Liver (tissue), 9 donors: ENCODE results near the gene SOHLH1. TPM values are rescaled to one million over a fixed set of nuclear protein-coding genes. Genes with fewer than 3 reads are reported as not detected.

Experiments
- DNase-seq: peaks from one replicate; pipeline ENCODE4 v3.0.0-alpha.2; 2017; ENCODE audit warnings: low spot score
- H3K27ac ChIP-seq, 2 donors: one replicate each; pipeline ENCODE4 v1.7.0; 2013; ENCODE audit warnings: inconsistent platforms in 2 of 2, low read length in 2 of 2, control low read depth in 1 of 2, low read depth in 1 of 2, mild to moderate bottlenecking in 1 of 2
- H3K27me3 ChIP-seq, 4 donors: one replicate each; pipeline versions ENCODE4 v1.6.1 to v1.7.0; 2013; ENCODE audit warnings: low read length in 3 of 4, inconsistent platforms in 1 of 4, mild to moderate bottlenecking in 1 of 4, moderate library complexity in 1 of 4; ENCODE audit not compliant: control insufficient read depth in 4 of 4, insufficient read depth in 4 of 4
- H3K36me3 ChIP-seq, 4 donors: one replicate each; pipeline versions ENCODE4 v1.6.1 to v1.7.0; 2013; ENCODE audit warnings: low read length in 3 of 4, mild to moderate bottlenecking in 3 of 4, low read depth in 1 of 4, moderate library complexity in 1 of 4; ENCODE audit not compliant: control insufficient read depth in 4 of 4, insufficient read depth in 3 of 4
- H3K4me1 ChIP-seq, 4 donors: one replicate each; pipeline versions ENCODE4 v1.6.1 to v1.7.0; 2013; ENCODE audit warnings: low read length in 3 of 4, mild to moderate bottlenecking in 3 of 4, moderate library complexity in 1 of 4; ENCODE audit not compliant: control insufficient read depth in 4 of 4, insufficient read depth in 4 of 4
- H3K4me3 ChIP-seq, 3 donors: one replicate each; pipeline versions ENCODE4 v1.6.1 to v1.7.0; 2013; ENCODE audit warnings: low read length in 3 of 3, control low read depth in 1 of 3, low read depth in 1 of 3, mild to moderate bottlenecking in 1 of 3
- H3K9ac ChIP-seq, 2 donors: one replicate each; pipeline ENCODE4 v1.7.0; 2013; ENCODE audit warnings: low read length in 2 of 2, mild to moderate bottlenecking in 2 of 2, moderate library complexity in 2 of 2, control low read depth in 1 of 2, low read depth in 1 of 2
- H3K9me3 ChIP-seq, 4 donors: one replicate each; pipeline versions ENCODE4 v1.6.1 to v1.7.0; 2013; ENCODE audit warnings: low read length in 3 of 4; ENCODE audit not compliant: control insufficient read depth in 4 of 4
- ATF3 ChIP-seq: IDR thresholded peaks from 2 replicates; pipeline ENCODE4 v1.6.1; 2016; ENCODE audit warnings: antibody characterized with exemption
- EGR1 ChIP-seq, 2 donors: IDR thresholded peaks; 2 replicates each; pipeline ENCODE4 v1.6.1; 2016 to 2018; ENCODE audit warnings: antibody characterized with exemption in 2 of 2, low read depth in 2 of 2
- FOXA1 ChIP-seq: IDR thresholded peaks from 2 replicates; pipeline ENCODE4 v1.6.1; 2016; ENCODE audit warnings: antibody characterized with exemption
- FOXA2 ChIP-seq: IDR thresholded peaks from 2 replicates; pipeline ENCODE4 v1.6.1; 2016; ENCODE audit warnings: antibody characterized with exemption
- GABPA ChIP-seq, 2 donors: IDR thresholded peaks in 1 of 2; conservative IDR thresholded peaks in 1 of 2; 2 replicates each; pipeline ENCODE4 v1.6.1; 2016; ENCODE audit warnings: antibody characterized with exemption in 2 of 2, mild to moderate bottlenecking in 1 of 2, moderate library complexity in 1 of 2
- HNF4A ChIP-seq, 2 donors: conservative IDR thresholded peaks; 2 replicates each; pipeline ENCODE4 v1.6.1; 2016; ENCODE audit warnings: antibody characterized with exemption in 2 of 2, mild to moderate bottlenecking in 2 of 2
- HNF4G ChIP-seq: IDR thresholded peaks from 2 replicates; pipeline ENCODE4 v1.6.1; 2016; ENCODE audit warnings: antibody characterized with exemption
- JUND ChIP-seq, 2 donors: IDR thresholded peaks; 2 replicates each; pipeline ENCODE4 v1.6.1; 2016; ENCODE audit warnings: antibody characterized with exemption in 2 of 2
- NR2F2 ChIP-seq: IDR thresholded peaks from 2 replicates; pipeline ENCODE4 v1.6.1; 2016; ENCODE audit warnings: antibody characterized with exemption
- RAD21 ChIP-seq, 2 donors: IDR thresholded peaks; 2 replicates each; pipeline ENCODE4 v1.6.1; 2016; ENCODE audit warnings: antibody characterized with exemption in 2 of 2, mild to moderate bottlenecking in 2 of 2
- RXRA ChIP-seq, 2 donors: IDR thresholded peaks; 2 replicates each; pipeline ENCODE4 v1.6.1; 2017 to 2018; ENCODE audit warnings: antibody characterized with exemption in 2 of 2, mild to moderate bottlenecking in 1 of 2
- SP1 ChIP-seq: IDR thresholded peaks from 2 replicates; pipeline ENCODE4 v1.6.1; 2018; ENCODE audit warnings: antibody characterized with exemption, mild to moderate bottlenecking
- TAF1 ChIP-seq: conservative IDR thresholded peaks from 2 replicates; pipeline ENCODE4 v1.6.1; 2016; ENCODE audit warnings: antibody characterized with exemption, mild to moderate bottlenecking
- YY1 ChIP-seq: IDR thresholded peaks from 2 replicates; pipeline ENCODE4 v1.6.1; 2016; ENCODE audit warnings: antibody characterized with exemption, mild to moderate bottlenecking
- WGBS: extraction: QIAGEN DNeasy Blood & Tissue Kit; methylation state at CpG from one replicate; pipeline ENCODE4 v1.1.7; 2013; 5-methylcytosine and 5-hydroxymethylcytosine counted together
- polyA plus RNA-seq, 2 donors: library from polyadenylated mRNA; stranded (reverse) in 1 of 2; unstranded in 1 of 2; fragments of 200-250 nt in 1 of 2; fragments of >200 nt in 1 of 2; fragmentation: Nextera tagmentation in 1 of 2; extraction: Ambion mirVana in 1 of 2; gene quantifications; one replicate each; pipeline versions ENCODE4 v1.2.1 to v1.2.3, GENCODE V29; 2013 to 2015
- total RNA-seq, 2 donors: library from RNA; depleted of rRNA; stranded (reverse); fragments of >200 nt; gene quantifications; one replicate each; pipeline ENCODE4 v1.2.3, GENCODE V29; 2014
- TF ChIP-seq, protein P1 (sequence below): IDR thresholded peaks from 2 replicates; pipeline ENCODE4 v1.6.1; 2016; ENCODE audit warnings: antibody characterized with exemption
- TF ChIP-seq, protein P2 (sequence below): IDR thresholded peaks from 2 replicates; pipeline ENCODE4 v1.6.1; 2016; ENCODE audit warnings: antibody characterized with exemption, mild to moderate bottlenecking
- TF ChIP-seq, protein P3 (sequence below): IDR thresholded peaks from 2 replicates; pipeline ENCODE4 v1.6.1; 2016; ENCODE audit warnings: antibody characterized with exemption
- TF ChIP-seq, protein P4 (sequence below): fragments of 150-350 bp; IDR thresholded peaks from 2 replicates; pipeline ENCODE4 v1.5.1; 2017; ENCODE audit warnings: improper control_type of control experiment, low read depth, low read length; ENCODE audit not compliant: missing input control
- donor health status: healthy.
- donor health status: healthy.
- donor health status: healthy.
- donor health status: healthy.
- donor health status: healthy.

Gene SOHLH1
- total and polyA plus RNA-seq, 4 donors: not detected

GRCh38 chr9:135711391-135711790 is 12.1 kb upstream of the SOHLH1 start:
- Histone ChIP-seq H3K4me3 (no peak overlapping the region), H3K27ac (no peak overlapping the region), H3K4me1 (no peaks in the 10 kb centered on the region), H3K9ac (no peak overlapping the region), H3K27me3 (peaks cover 2 to 8% (median 4%) of the 10 kb centered on the region in 4 donors), H3K36me3 (no peaks in the 10 kb centered on the region), H3K9me3 (no peaks in the 10 kb centered on the region)
- DNase-seq: no peak
- TF ChIP-seq, protein P1, sequence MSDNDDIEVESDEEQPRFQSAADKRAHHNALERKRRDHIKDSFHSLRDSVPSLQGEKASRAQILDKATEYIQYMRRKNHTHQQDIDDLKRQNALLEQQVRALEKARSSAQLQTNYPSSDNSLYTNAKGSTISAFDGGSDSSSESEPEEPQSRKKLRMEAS: no peak
- no peak for TF ChIP-seq SP1
- TF ChIP-seq, protein P2, sequence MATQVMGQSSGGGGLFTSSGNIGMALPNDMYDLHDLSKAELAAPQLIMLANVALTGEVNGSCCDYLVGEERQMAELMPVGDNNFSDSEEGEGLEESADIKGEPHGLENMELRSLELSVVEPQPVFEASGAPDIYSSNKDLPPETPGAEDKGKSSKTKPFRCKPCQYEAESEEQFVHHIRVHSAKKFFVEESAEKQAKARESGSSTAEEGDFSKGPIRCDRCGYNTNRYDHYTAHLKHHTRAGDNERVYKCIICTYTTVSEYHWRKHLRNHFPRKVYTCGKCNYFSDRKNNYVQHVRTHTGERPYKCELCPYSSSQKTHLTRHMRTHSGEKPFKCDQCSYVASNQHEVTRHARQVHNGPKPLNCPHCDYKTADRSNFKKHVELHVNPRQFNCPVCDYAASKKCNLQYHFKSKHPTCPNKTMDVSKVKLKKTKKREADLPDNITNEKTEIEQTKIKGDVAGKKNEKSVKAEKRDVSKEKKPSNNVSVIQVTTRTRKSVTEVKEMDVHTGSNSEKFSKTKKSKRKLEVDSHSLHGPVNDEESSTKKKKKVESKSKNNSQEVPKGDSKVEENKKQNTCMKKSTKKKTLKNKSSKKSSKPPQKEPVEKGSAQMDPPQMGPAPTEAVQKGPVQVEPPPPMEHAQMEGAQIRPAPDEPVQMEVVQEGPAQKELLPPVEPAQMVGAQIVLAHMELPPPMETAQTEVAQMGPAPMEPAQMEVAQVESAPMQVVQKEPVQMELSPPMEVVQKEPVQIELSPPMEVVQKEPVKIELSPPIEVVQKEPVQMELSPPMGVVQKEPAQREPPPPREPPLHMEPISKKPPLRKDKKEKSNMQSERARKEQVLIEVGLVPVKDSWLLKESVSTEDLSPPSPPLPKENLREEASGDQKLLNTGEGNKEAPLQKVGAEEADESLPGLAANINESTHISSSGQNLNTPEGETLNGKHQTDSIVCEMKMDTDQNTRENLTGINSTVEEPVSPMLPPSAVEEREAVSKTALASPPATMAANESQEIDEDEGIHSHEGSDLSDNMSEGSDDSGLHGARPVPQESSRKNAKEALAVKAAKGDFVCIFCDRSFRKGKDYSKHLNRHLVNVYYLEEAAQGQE: no peak
- no peak for TF ChIP-seq RAD21 (IDR thresholded peaks at IDR 0.05)
- TF ChIP-seq HNF4A (conservative IDR thresholded peaks at IDR 0.05): no peak
- TF ChIP-seq JUND (IDR thresholded peaks at IDR 0.05): no peak
- TF ChIP-seq, protein P3, sequence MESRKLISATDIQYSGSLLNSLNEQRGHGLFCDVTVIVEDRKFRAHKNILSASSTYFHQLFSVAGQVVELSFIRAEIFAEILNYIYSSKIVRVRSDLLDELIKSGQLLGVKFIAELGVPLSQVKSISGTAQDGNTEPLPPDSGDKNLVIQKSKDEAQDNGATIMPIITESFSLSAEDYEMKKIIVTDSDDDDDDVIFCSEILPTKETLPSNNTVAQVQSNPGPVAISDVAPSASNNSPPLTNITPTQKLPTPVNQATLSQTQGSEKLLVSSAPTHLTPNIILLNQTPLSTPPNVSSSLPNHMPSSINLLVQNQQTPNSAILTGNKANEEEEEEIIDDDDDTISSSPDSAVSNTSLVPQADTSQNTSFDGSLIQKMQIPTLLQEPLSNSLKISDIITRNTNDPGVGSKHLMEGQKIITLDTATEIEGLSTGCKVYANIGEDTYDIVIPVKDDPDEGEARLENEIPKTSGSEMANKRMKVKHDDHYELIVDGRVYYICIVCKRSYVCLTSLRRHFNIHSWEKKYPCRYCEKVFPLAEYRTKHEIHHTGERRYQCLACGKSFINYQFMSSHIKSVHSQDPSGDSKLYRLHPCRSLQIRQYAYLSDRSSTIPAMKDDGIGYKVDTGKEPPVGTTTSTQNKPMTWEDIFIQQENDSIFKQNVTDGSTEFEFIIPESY: no peak
- TF ChIP-seq NR2F2: no peak
- no peak for TF ChIP-seq FOXA1
- TF ChIP-seq HNF4G: no peak
- TF ChIP-seq ATF3: no peak
- no peak for TF ChIP-seq GABPA (IDR thresholded peaks at IDR 0.05 in 1 of 2, conservative IDR thresholded peaks at IDR 0.05 in 1 of 2)
- TF ChIP-seq YY1: no peak
- TF ChIP-seq EGR1 (IDR thresholded peaks at IDR 0.05; ENCODE audit: low read depth in 2 of 2): no peak
- TF ChIP-seq TAF1: no peak
- no peak for TF ChIP-seq FOXA2
- TF ChIP-seq, protein P4, sequence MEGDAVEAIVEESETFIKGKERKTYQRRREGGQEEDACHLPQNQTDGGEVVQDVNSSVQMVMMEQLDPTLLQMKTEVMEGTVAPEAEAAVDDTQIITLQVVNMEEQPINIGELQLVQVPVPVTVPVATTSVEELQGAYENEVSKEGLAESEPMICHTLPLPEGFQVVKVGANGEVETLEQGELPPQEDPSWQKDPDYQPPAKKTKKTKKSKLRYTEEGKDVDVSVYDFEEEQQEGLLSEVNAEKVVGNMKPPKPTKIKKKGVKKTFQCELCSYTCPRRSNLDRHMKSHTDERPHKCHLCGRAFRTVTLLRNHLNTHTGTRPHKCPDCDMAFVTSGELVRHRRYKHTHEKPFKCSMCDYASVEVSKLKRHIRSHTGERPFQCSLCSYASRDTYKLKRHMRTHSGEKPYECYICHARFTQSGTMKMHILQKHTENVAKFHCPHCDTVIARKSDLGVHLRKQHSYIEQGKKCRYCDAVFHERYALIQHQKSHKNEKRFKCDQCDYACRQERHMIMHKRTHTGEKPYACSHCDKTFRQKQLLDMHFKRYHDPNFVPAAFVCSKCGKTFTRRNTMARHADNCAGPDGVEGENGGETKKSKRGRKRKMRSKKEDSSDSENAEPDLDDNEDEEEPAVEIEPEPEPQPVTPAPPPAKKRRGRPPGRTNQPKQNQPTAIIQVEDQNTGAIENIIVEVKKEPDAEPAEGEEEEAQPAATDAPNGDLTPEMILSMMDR: no peak
- TF ChIP-seq RXRA (IDR thresholded peaks at IDR 0.05): no peak
- WGBS: 76% methylated on average over 12 of the region's 12 CpGs
